Measurements from ENCODE around the gene LIN54. TPM values are rescaled to one million over a fixed set of nuclear protein-coding genes. Genes with fewer than 3 reads are reported as not detected.
"Not testable (repeated sequence)": the region's sequence is repeated elsewhere in the genome, so short reads cannot be mapped to it uniquely, and the experiment has no call there.

The LIN54 gene
- total and polyA plus RNA-seq, 9 donors: 3.8 to 10.0 (median 7.4) TPM

GRCh38 chr4:83009529-83009928 is 1.1 kb downstream of the LIN54 start:
- Histone ChIP-seq H3K27ac (no peak overlapping the region), H3K4me3 (peak overlapping the region; percentile 91), H3K9me3 (no peaks in the 10 kb centered on the region), H3K36me3 (no peaks in the 10 kb centered on the region), H3K4me1 (ENCODE audit: insufficient read depth) (no peaks in the 10 kb centered on the region), H3K27me3 (no peaks in the 10 kb centered on the region)
- intact Hi-C loops (cut with DNase I): no loop called here
- WGBS, 3 donors: 61 to 79% (median 76%) methylated on average over 3 of the region's 3 CpGs
- no peak for TF ChIP-seq POLR2A (IDR thresholded peaks at IDR 0.05)
- no peak for TF ChIP-seq CTCF (IDR thresholded peaks at IDR 0.05)
- TF ChIP-seq EP300 (IDR thresholded peaks at IDR 0.05): no peak
- DNase-seq: no peak

GRCh38 chr4:83003044-83003791 is 7.4 kb downstream of the LIN54 start:
- H3K36me3 ChIP-seq; DNase-seq; H3K9me3 ChIP-seq; intact Hi-C loops (cut with DNase I); H3K4me3 ChIP-seq; H3K27ac ChIP-seq; H3K4me1 ChIP-seq (ENCODE audit: insufficient read depth); H3K27me3 ChIP-seq: not testable (repeated sequence)
- 91 to 95% (median 95%) methylated on average over 14 of the region's 14 CpGs for WGBS, 3 donors

- TF ChIP-seq CTCF (IDR thresholded peaks at IDR 0.05) (no peak), POLR2A (IDR thresholded peaks at IDR 0.05) (no peak), EP300 (IDR thresholded peaks at IDR 0.05) (no peak)
- no peaks in the 10 kb centered on the region for H3K27me3 ChIP-seq
- intact Hi-C loops (cut with DNase I): no loop called here
- H3K4me3 ChIP-seq: no peak overlapping the region
- H3K9me3 ChIP-seq: no peaks in the 10 kb centered on the region
- WGBS, 3 donors: 92 to 97% (median 95%) methylated on average over 3 of the region's 3 CpGs
- no peak for DNase-seq
- no peak overlapping the region for H3K27ac ChIP-seq
- H3K4me1 ChIP-seq (ENCODE audit: insufficient read depth): no peaks in the 10 kb centered on the region
- no peaks in the 10 kb centered on the region for H3K36me3 ChIP-seq
Observed at GRCh38 chr4:83002329-83002728, 8.3 kb downstream of the LIN54 start.

- TF ChIP-seq POLR2A (IDR thresholded peaks at IDR 0.05) (no peak), CTCF (IDR thresholded peaks at IDR 0.05) (no peak), EP300 (IDR thresholded peaks at IDR 0.05) (no peak)
- H3K9me3 ChIP-seq: no peaks in the 10 kb centered on the region
- intact Hi-C loops (cut with DNase I): no loop called here
- no peaks in the 10 kb centered on the region for H3K27me3 ChIP-seq
- H3K27ac ChIP-seq: no peak overlapping the region
- H3K4me1 ChIP-seq (ENCODE audit: insufficient read depth): no peaks in the 10 kb centered on the region
- DNase-seq: no peak
- H3K36me3 ChIP-seq: no peaks in the 10 kb centered on the region
- no peak overlapping the region for H3K4me3 ChIP-seq
Observed at GRCh38 chr4:82998898-82999297, 11.7 kb downstream of the LIN54 start.

- Histone ChIP-seq H3K36me3 (no peaks in the 10 kb centered on the region), H3K9me3 (no peaks in the 10 kb centered on the region), H3K4me1 (ENCODE audit: insufficient read depth) (no peaks in the 10 kb centered on the region), H3K27me3 (no peaks in the 10 kb centered on the region), H3K27ac (no peak overlapping the region), H3K4me3 (no peak overlapping the region)
- no peak for TF ChIP-seq EP300 (IDR thresholded peaks at IDR 0.05)
- TF ChIP-seq POLR2A (IDR thresholded peaks at IDR 0.05): no peak
- no peak for TF ChIP-seq CTCF (IDR thresholded peaks at IDR 0.05)
- 68 to 71% (median 71%) methylated on average over 4 of the region's 4 CpGs for WGBS, 3 donors
- DNase-seq: no peak
- intact Hi-C loops (cut with DNase I): no loop called here
Observed at GRCh38 chr4:82994834-82995233, 15.8 kb downstream of the LIN54 start.
